Activated CD4-positive, alpha-beta T cell treated with anti-CD3 and anti-CD28 coated beads, Interleukin-2, Interleukin-4, amounts not matched to agents 100 ng/mL and 50 ng/mL, durations not matched to agents 16 hours and 8 hours (primary cell): ENCODE data around the gene CCL7.

Experiments used
- DNase-seq: peaks from one replicate; pipeline ENCODE4 v3.0.0-alpha.2; 2020; ENCODE audit warnings: low spot score

CCL7 gene

GRCh38 chr17:34246881-34247280 is 23.1 kb upstream of the CCL7 start:
- no peak for DNase-seq

GRCh38 chr17:34248511-34249024 is 21.5 kb upstream of the CCL7 start:
- no peak for DNase-seq

GRCh38 chr17:34249061-34249460 is 21.0 kb upstream of the CCL7 start:
- no peak for DNase-seq

- DNase-seq: no peak
Measured at GRCh38 chr17:34249478-34249877, 20.5 kb upstream of the CCL7 start.

GRCh38 chr17:34251186-34251585 is 18.8 kb upstream of the CCL7 start:
- DNase-seq: no peak

GRCh38 chr17:34252095-34252443 is 18.0 kb upstream of the CCL7 start:
- DNase-seq: no peak

GRCh38 chr17:34252444-34253138 is 17.4 kb upstream of the CCL7 start:
- DNase-seq: no peak

- no peak for DNase-seq
Measured at GRCh38 chr17:34253139-34253525, 16.9 kb upstream of the CCL7 start.

- DNase-seq: no peak
Measured at GRCh38 chr17:34254146-34254545, 15.9 kb upstream of the CCL7 start.

- no peak for DNase-seq
Measured at GRCh38 chr17:34254651-34255380, 15.2 kb upstream of the CCL7 start, which contains the start of gene CCL2. Gene CCL2, plus strand, starts transcription at chr17:34255285. Its CDS starts 65 bp downstream, at chr17:34255350.

GRCh38 chr17:34255381-34255732 is 14.7 kb upstream of the CCL7 start:
- no peak for DNase-seq

GRCh38 chr17:34255841-34256240 is 14.2 kb upstream of the CCL7 start:
- no peak for DNase-seq

GRCh38 chr17:34257299-34257985 is 12.6 kb upstream of the CCL7 start:
- DNase-seq: no peak

- no peak for DNase-seq
Measured at GRCh38 chr17:34257986-34258326, 12.1 kb upstream of the CCL7 start.

GRCh38 chr17:34259146-34259545 is 10.9 kb upstream of the CCL7 start:
- no peak for DNase-seq

- DNase-seq: no peak
Measured at GRCh38 chr17:34260861-34261260, 9.2 kb upstream of the CCL7 start.

GRCh38 chr17:34261568-34262337 is 8.3 kb upstream of the CCL7 start:
- peak; percentile 64 for DNase-seq

GRCh38 chr17:34265711-34266110 is 4.3 kb upstream of the CCL7 start:
- no peak for DNase-seq

GRCh38 chr17:34275881-34276280 is 5.9 kb downstream of the CCL7 start:
- no peak for DNase-seq

- no peak for DNase-seq
Measured at GRCh38 chr17:34276826-34277225, 6.8 kb downstream of the CCL7 start.

- DNase-seq: no peak
Measured at GRCh38 chr17:34283571-34283970, 13.6 kb downstream of the CCL7 start.

- no peak for DNase-seq
Measured at GRCh38 chr17:34285286-34285792, 15.3 kb downstream of the CCL7 start, which contains the start of gene CCL11. Gene CCL11, plus strand, starts transcription at chr17:34285742. Its CDS starts 67 bp downstream, at chr17:34285809.
